Trophoblast cell (in vitro differentiated cells and primary cell): ENCODE measurements around the gene AQP1.

ENCODE experiments used
- DNase-seq, 2 donors: peaks; one replicate each; pipeline ENCODE4 v3.0.0-alpha.2; 2016
- H2AFZ ChIP-seq: 2 replicates; pipeline ENCODE4 v1.6.1; 2013; ENCODE audit warnings: low read length, moderate library complexity, mild to moderate bottlenecking; ENCODE audit not compliant: insufficient read depth, poor library complexity
- H2AK5ac ChIP-seq: 2 replicates; pipeline ENCODE4 v1.6.1; 2013; ENCODE audit warnings: mild to moderate bottlenecking, low read length
- H2BK120ac ChIP-seq: 2 replicates; pipeline ENCODE4 v1.6.1; 2013; ENCODE audit warnings: low read length, mild to moderate bottlenecking, moderate library complexity; ENCODE audit not compliant: insufficient read depth, poor library complexity
- H2BK12ac ChIP-seq: 2 replicates; pipeline ENCODE4 v1.6.1; 2013; ENCODE audit warnings: mild to moderate bottlenecking, low read length, moderate library complexity
- H2BK5ac ChIP-seq: 2 replicates; pipeline ENCODE4 v1.6.1; 2013; ENCODE audit warnings: low read length, low read depth, moderate library complexity, mild to moderate bottlenecking; ENCODE audit not compliant: poor library complexity
- H3K14ac ChIP-seq: 2 replicates; pipeline ENCODE4 v1.6.1; 2013; ENCODE audit warnings: mild to moderate bottlenecking, low read length
- H3K18ac ChIP-seq: 2 replicates; pipeline ENCODE4 v1.6.1; 2013; ENCODE audit warnings: mild to moderate bottlenecking, low read length
- H3K23ac ChIP-seq: 2 replicates; pipeline ENCODE4 v1.6.1; 2013; ENCODE audit warnings: low read length
- H3K27ac ChIP-seq: 2 replicates; pipeline ENCODE4 v1.5.1; 2013; ENCODE audit warnings: low read depth, mild to moderate bottlenecking, inconsistent platforms, low read length, moderate library complexity
- H3K27me3 ChIP-seq: 2 replicates; pipeline ENCODE4 v1.6.1; 2013; ENCODE audit warnings: inconsistent platforms, mild to moderate bottlenecking, low read length, moderate library complexity; ENCODE audit not compliant: insufficient read depth
- H3K36me3 ChIP-seq, 2 experiments: 1 replicate in 1 of 2; 2 replicates in 1 of 2; pipeline ENCODE4 v1.6.1; 2013; ENCODE audit warnings: low read length in 2 of 2, mild to moderate bottlenecking in 2 of 2, moderate library complexity in 1 of 2; ENCODE audit not compliant: insufficient read depth in 2 of 2, control insufficient read depth in 1 of 2
- H3K4ac ChIP-seq: 2 replicates; pipeline ENCODE4 v1.6.1; 2013; ENCODE audit warnings: low read depth, mild to moderate bottlenecking, low read length, moderate library complexity
- H3K4me1 ChIP-seq, 2 experiments: 1 replicate in 1 of 2; 2 replicates in 1 of 2; pipeline ENCODE4 v1.6.1; 2013; ENCODE audit warnings: low read length in 2 of 2, mild to moderate bottlenecking in 2 of 2, moderate library complexity in 1 of 2; ENCODE audit not compliant: insufficient read depth in 2 of 2, control insufficient read depth in 1 of 2
- H3K4me2 ChIP-seq: 2 replicates; pipeline ENCODE4 v1.6.1; 2013; ENCODE audit warnings: inconsistent platforms, mild to moderate bottlenecking, low read length, moderate library complexity
- H3K4me3 ChIP-seq: 2 replicates; pipeline ENCODE4 v1.5.1; 2013; ENCODE audit warnings: mild to moderate bottlenecking, low read depth, low read length, inconsistent platforms
- H3K79me1 ChIP-seq: one replicate; pipeline ENCODE4 v1.6.1; 2013; ENCODE audit warnings: low read length
- H3K79me2 ChIP-seq: 2 replicates; pipeline ENCODE4 v1.6.1; 2013; ENCODE audit warnings: low read length, mild to moderate bottlenecking; ENCODE audit not compliant: control insufficient read depth, insufficient read depth, poor library complexity
- H3K9ac ChIP-seq: 2 replicates; pipeline ENCODE4 v1.6.1; 2013; ENCODE audit warnings: mild to moderate bottlenecking, low read length
- H3K9me3 ChIP-seq: 2 replicates; pipeline ENCODE4 v1.6.1; 2013; ENCODE audit warnings: low read depth, mild to moderate bottlenecking, control low read depth, inconsistent platforms, low read length; ENCODE audit not compliant: insufficient read depth
- H4K12ac ChIP-seq: 2 replicates; pipeline ENCODE4 v1.6.1; 2013; ENCODE audit warnings: low read depth, mild to moderate bottlenecking, low read length, moderate library complexity
- H4K8ac ChIP-seq: 2 replicates; pipeline ENCODE4 v1.6.1; 2013; ENCODE audit warnings: low read depth, mild to moderate bottlenecking, low read length, moderate library complexity
- H4K91ac ChIP-seq: one replicate; pipeline ENCODE4 v1.6.1; 2013; ENCODE audit warnings: low read depth, mild to moderate bottlenecking, low read length, moderate library complexity
- WGBS: extraction: QIAGEN DNeasy Blood & Tissue Kit; methylation state at CpG from one replicate; pipeline ENCODE4 v1.1.7; 2013; ENCODE audit warnings: missing lambda C conversion rate; ENCODE audit not compliant: insufficient read length, insufficient coverage; ENCODE audit errors: extremely low coverage; 5-methylcytosine and 5-hydroxymethylcytosine counted together

The AQP1 gene

DNA sequence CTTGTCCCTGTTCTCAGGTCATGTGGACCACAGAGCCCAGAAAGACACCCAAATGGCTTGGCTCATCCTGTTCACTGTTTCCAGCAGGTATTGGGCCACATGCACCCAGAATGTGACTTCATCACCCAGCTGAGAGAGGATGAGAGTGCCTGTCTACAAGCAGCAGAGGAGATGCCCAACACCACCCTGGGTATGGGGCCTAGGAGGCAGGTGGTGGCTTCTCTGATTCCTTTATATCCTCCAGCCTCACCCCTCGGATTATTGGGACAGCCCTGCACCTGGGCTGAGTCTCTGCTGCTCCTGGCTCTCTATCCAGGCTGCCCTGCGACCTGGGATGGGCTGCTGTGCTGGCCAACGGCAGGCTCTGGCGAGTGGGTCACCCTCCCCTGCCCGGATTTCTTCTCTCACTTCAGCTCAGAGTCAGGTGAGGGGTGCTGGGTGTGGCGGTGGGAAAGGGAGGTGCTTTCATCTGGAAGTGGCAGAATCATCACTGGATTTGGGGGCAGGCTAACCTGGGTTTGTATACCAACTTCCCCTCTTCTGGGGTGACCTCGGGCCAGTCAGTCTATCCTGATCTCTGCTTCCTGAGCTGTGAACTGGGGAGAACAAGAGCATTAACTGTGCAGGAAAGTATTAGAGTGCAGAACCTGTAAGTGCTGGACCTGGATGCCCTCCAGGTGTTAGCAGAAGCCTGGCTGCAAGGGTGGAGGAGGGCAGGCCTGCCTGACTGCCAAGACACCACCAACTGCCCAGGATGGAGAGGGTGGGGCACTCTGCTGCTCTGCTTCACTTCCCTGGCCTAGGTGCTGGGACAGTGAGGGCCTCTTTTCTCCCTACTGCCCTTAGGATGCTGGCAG, 57.3 kb downstream of the AQP1 start:
- Histone ChIP-seq H3K9me3 (no peaks in the 10 kb centered on the region), H3K23ac (no peak overlapping the region), H4K12ac (no peak overlapping the region), H4K8ac (no peak overlapping the region), H3K4me1 (no peaks in the 10 kb centered on the region), H3K4ac (no peak overlapping the region), H2BK120ac (no peak overlapping the region), H3K4me2 (no peak overlapping the region), H2AK5ac (no peak overlapping the region), H3K9ac (no peak overlapping the region), H3K36me3 (no peaks in the 10 kb centered on the region), H3K27me3 (no peaks in the 10 kb centered on the region), H3K79me1 (no peaks in the 10 kb centered on the region), H3K4me3 (no peak overlapping the region), H3K79me2 (no peaks in the 10 kb centered on the region), H2BK5ac (no peak overlapping the region), H3K18ac (no peak overlapping the region), H3K14ac (no peak overlapping the region), H2BK12ac (no peak overlapping the region), H2AFZ (no peak overlapping the region), H4K91ac (no peak overlapping the region), H3K27ac (no peak overlapping the region)
- no CpG with 5 or more reads among the region's 7 CpGs for WGBS
- DNase-seq = no peak

DNA sequence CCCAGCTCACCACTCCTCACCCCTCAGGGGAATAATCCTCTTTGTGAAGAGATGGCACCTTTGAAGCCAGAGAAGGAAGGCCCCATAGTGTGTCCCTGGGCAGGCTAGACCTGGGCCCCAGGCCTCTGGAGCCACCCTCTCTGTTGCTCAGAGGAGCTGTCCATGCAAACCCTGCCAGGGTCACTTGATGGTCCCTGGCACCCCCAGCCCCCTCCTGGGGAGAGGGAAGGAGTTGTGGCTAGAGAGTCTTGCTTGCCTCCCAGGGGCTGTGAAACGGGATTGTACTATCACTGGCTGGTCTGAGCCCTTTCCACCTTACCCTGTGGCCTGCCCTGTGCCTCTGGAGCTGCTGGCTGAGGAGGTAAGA, 57.9 kb downstream of the AQP1 start:
- no peaks in the 10 kb centered on the region for H3K36me3 ChIP-seq

DNA sequence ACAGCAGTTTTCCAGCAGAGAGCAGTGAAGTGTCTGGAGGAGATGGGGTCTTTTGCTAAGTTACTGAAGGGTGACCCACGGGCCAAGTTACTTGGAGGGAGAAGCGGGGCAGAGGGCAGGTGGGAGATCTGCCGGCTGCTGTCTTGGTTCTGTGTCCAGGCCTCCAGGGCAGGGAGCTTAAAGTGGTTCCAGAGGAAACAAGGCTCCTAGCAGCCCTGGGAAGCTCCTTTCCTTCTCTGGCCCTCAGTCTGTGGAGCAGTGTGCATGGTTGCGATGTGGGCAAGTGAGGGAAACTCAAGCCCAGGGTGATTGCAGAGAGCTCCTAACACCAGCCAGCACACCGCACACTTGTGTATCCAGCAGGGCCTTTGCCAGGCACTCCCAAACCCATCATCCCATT, 58.4 kb downstream of the AQP1 start:
- H3K79me1 ChIP-seq = no peaks in the 10 kb centered on the region
- no peak overlapping the region for H3K9ac ChIP-seq
- no peaks in the 10 kb centered on the region for H3K4me1 ChIP-seq
- no peak overlapping the region for H4K12ac ChIP-seq
- H3K23ac ChIP-seq = no peak overlapping the region
- no CpG with 5 or more reads among the region's 5 CpGs for WGBS
- no peak for DNase-seq
- H3K9me3 ChIP-seq = no peaks in the 10 kb centered on the region
- H3K18ac ChIP-seq = no peak overlapping the region
- no peak overlapping the region for H2BK120ac ChIP-seq
- no peak overlapping the region for H2AFZ ChIP-seq
- H4K8ac ChIP-seq = no peak overlapping the region
- no peak overlapping the region for H2AK5ac ChIP-seq
- H3K79me2 ChIP-seq = no peaks in the 10 kb centered on the region
- no peak overlapping the region for H4K91ac ChIP-seq
- no peak overlapping the region for H2BK12ac ChIP-seq
- H3K27ac ChIP-seq = no peak overlapping the region
- H3K14ac ChIP-seq = no peak overlapping the region
- no peak overlapping the region for H3K4ac ChIP-seq
- no peaks in the 10 kb centered on the region for H3K36me3 ChIP-seq
- no peaks in the 10 kb centered on the region for H3K27me3 ChIP-seq
- H3K4me2 ChIP-seq = no peak overlapping the region
- no peak overlapping the region for H2BK5ac ChIP-seq
- H3K4me3 ChIP-seq = no peak overlapping the region

More for the DNA sequence above, 57.9 kb downstream of the AQP1 start:
- no peak overlapping the region for H3K4me3 ChIP-seq
- no peak overlapping the region for H2AK5ac ChIP-seq
- no peak overlapping the region for H3K23ac ChIP-seq
- no peak overlapping the region for H4K91ac ChIP-seq
- no peak overlapping the region for H2BK120ac ChIP-seq
- no peak overlapping the region for H3K14ac ChIP-seq
- no CpG with 5 or more reads among the region's 1 CpG for WGBS
- no peak overlapping the region for H3K9ac ChIP-seq
- no peak overlapping the region for H3K27ac ChIP-seq
- H3K18ac ChIP-seq = no peak overlapping the region
- no peak overlapping the region for H4K12ac ChIP-seq
- H2BK12ac ChIP-seq = no peak overlapping the region
- H3K4me2 ChIP-seq = no peak overlapping the region
- no peak overlapping the region for H2AFZ ChIP-seq
- H3K4me1 ChIP-seq = no peaks in the 10 kb centered on the region
- no peaks in the 10 kb centered on the region for H3K79me2 ChIP-seq
- no peak for DNase-seq
- H3K4ac ChIP-seq = no peak overlapping the region
- no peaks in the 10 kb centered on the region for H3K79me1 ChIP-seq
- H3K9me3 ChIP-seq = no peaks in the 10 kb centered on the region
- no peak overlapping the region for H4K8ac ChIP-seq
- no peak overlapping the region for H2BK5ac ChIP-seq
- H3K27me3 ChIP-seq = no peaks in the 10 kb centered on the region

DNA sequence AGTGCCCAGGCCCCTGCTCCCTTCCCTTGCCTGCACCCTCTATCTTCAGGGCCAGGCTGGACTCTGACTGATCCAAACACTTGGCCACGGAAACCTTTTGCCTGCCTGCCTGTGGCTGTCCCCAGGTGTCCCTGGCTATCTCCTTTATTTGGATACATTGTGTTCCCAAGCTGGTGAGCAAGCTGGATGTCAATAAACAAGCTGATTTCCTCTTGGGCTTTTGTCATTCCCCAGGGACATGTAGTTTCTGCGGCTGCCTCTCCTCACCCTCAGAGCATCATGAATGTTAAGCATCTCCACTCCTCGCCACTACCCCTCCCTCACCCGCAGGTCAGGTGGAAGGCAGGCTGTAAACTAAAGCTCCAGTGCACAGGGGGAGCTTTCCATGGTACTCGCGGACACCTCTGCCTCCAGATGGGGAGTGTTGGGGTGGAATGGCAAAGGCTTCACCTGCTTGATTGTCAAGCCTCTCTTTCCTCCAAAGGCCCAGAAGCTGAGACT, 59.0 kb downstream of the AQP1 start:
- H3K27ac ChIP-seq = no peak overlapping the region

More for the DNA sequence above, 59.0 kb downstream of the AQP1 start:
- Histone ChIP-seq H2AK5ac (no peak overlapping the region), H3K36me3 (no peaks in the 10 kb centered on the region), H2BK12ac (no peak overlapping the region), H3K79me1 (no peaks in the 10 kb centered on the region), H3K4me1 (no peaks in the 10 kb centered on the region), H2BK120ac (no peak overlapping the region), H3K9ac (no peak overlapping the region), H3K4me3 (no peak overlapping the region), H3K4me2 (no peak overlapping the region), H2BK5ac (no peak overlapping the region), H3K27me3 (no peaks in the 10 kb centered on the region), H4K91ac (no peak overlapping the region), H4K8ac (no peak overlapping the region), H3K14ac (no peak overlapping the region), H3K9me3 (no peaks in the 10 kb centered on the region), H3K18ac (no peak overlapping the region), H3K4ac (no peak overlapping the region), H4K12ac (no peak overlapping the region), H3K23ac (no peak overlapping the region), H3K79me2 (no peaks in the 10 kb centered on the region), H2AFZ (no peak overlapping the region)
- no CpG with 5 or more reads among the region's 6 CpGs for whole genome bisulfite sequencing
- DNase-seq = no peak
